ENCODE measurements around the gene ERC2.

- TF ChIP-seq ZNF394 (tag by site-specific recombination; IDR thresholded peaks at IDR 0.05; ENCODE audit: borderline replicate concordance) = no peak
- no peak for TF ChIP-seq CTCF (tag by site-specific recombination; IDR thresholded peaks at IDR 0.05)
- no peak for TF ChIP-seq ZNF843 (tag by site-specific recombination; IDR thresholded peaks at IDR 0.05)
- no peak for TF ChIP-seq ZNF791 (tag by site-specific recombination; IDR thresholded peaks at IDR 0.05)
- TF ChIP-seq MYNN (tag by site-specific recombination; IDR thresholded peaks at IDR 0.05; ENCODE audit: borderline replicate concordance) = no peak
- TF ChIP-seq ZFHX2 (tag by site-specific recombination; conservative IDR thresholded peaks at IDR 0.05) = no peak
- no peak for TF ChIP-seq BCL11A (tag by site-specific recombination; IDR thresholded peaks at IDR 0.05; ENCODE audit: low read depth)
- TF ChIP-seq ZNF704 (tag by site-specific recombination; IDR thresholded peaks at IDR 0.05) = no peak
These were observed 558.9 kb downstream of the ERC2 start for GRCh38 chr3:55909373-55909772.

All from HEK293 (cell line).